HG02973 (cell line): ENCODE results near the gene BCOR.

Experiments used
- ATAC-seq: cut with Tn5 transposase; IDR thresholded peaks from one replicate; pipeline ENCODE4 v1.9.1; 2021; ENCODE audit warnings: moderate library complexity; ENCODE audit not compliant: unreplicated experiment

Gene BCOR

GRCh38 chrX:40037367-40037766, 60.4 kb downstream of the BCOR start:
- no peak for ATAC-seq

GRCh38 chrX:40035726-40036125, 62.0 kb downstream of the BCOR start:
- no peak for ATAC-seq

GRCh38 chrX:40031911-40032310, 65.8 kb downstream of the BCOR start:
- no peak for ATAC-seq

- ATAC-seq = no peak
Observed at GRCh38 chrX:40030205-40030604, 67.6 kb downstream of the BCOR start.

GRCh38 chrX:40022421-40022820, 75.3 kb downstream of the BCOR start:
- no peak for ATAC-seq

- no peak for ATAC-seq
Observed at GRCh38 chrX:40021647-40022046, 76.1 kb downstream of the BCOR start.

- no peak for ATAC-seq
Observed at GRCh38 chrX:40019541-40019940, 78.2 kb downstream of the BCOR start.

GRCh38 chrX:40018041-40018440, 79.7 kb downstream of the BCOR start:
- no peak for ATAC-seq

GRCh38 chrX:40016749-40017148, 81.0 kb downstream of the BCOR start:
- ATAC-seq = no peak

GRCh38 chrX:40015693-40016092, 82.1 kb downstream of the BCOR start:
- no peak for ATAC-seq

- peak; percentile 42 for ATAC-seq
Observed at GRCh38 chrX:40013266-40014195, 84.2 kb downstream of the BCOR start.

- peak; percentile 27 for ATAC-seq
Observed at GRCh38 chrX:40012868-40013265, 84.9 kb downstream of the BCOR start.

GRCh38 chrX:40012039-40012867, 85.5 kb downstream of the BCOR start:
- ATAC-seq = no peak

- ATAC-seq = no peak
Observed at GRCh38 chrX:40011322-40012038, 86.3 kb downstream of the BCOR start.

GRCh38 chrX:40010550-40011321, 87.0 kb downstream of the BCOR start:
- no peak for ATAC-seq

- no peak for ATAC-seq
Observed at GRCh38 chrX:40009890-40010289, 87.9 kb downstream of the BCOR start.

- ATAC-seq = no peak
Observed at GRCh38 chrX:40009462-40009851, 88.3 kb downstream of the BCOR start.

- ATAC-seq = no peak
Observed at GRCh38 chrX:40008791-40009461, 88.8 kb downstream of the BCOR start.

- ATAC-seq = no peak
Observed at GRCh38 chrX:40007756-40008705, 89.7 kb downstream of the BCOR start.
